Measurements from ENCODE around the gene MAPKAPK3. TPM values are rescaled to one million over a fixed set of nuclear protein-coding genes. Genes with fewer than 3 reads are reported as not detected.

MAPKAPK3 gene
- total RNA-seq, 1 donor, result 55.2 TPM

DNA sequence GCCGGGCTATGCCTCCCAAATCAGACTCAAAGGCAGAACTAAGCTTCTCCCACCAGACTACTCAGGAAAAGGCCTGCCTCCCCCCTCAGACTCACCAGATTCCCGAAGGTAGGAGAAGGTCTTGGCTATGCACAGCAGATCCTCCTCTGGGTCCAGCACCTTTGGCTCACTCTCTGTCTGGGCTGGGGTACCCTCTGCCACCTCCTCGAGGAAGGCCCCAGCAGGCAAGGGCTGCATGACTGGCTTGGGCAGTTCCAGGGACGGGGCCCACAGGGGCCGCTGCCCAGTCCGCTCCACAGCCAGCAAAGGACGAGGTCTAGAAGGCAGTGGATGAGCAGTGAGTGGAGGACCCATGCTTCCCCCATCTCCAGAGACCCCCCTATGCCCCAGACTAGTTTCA is 8.7 kb upstream of the MAPKAPK3 start:
- no peak for DNase-seq (ENCODE audit: low read depth)

DNA sequence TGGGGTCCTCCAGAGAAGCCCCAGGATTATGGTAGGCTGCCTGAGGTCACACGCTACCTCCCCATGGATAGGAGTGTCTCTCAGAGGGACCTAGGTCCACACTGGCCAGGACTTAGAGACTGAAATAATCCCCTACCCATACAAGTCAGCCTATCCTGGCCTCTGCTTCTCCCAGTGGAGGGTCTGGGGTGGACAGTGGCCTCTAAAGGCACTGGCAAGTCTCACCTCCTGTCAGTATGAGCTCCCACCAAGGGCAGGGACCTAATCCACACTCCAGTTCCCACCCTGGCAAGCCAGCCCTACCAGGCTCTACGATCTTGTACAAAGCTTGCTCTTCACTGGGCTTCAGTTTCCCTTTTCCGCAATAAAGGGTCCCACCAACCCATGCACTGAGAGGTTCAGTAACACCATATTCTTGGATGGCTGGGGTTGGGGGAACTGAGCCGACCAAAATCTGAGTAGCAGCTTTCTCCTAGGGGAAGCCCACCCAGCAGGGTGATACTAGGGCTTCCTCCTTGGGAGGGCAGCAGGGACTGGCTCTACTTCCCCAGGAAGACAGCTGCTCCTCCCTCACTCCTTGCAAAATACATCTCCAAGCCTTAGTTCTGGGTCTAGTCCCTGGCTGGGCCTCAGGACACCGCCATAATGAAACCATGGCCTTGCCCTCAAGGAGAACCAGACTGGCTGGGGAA is 7.7 kb upstream of the MAPKAPK3 start:
- no peak overlapping the region for H3K4me3 ChIP-seq (ENCODE audit: low read depth, low read length)
- TF ChIP-seq, protein P1, sequence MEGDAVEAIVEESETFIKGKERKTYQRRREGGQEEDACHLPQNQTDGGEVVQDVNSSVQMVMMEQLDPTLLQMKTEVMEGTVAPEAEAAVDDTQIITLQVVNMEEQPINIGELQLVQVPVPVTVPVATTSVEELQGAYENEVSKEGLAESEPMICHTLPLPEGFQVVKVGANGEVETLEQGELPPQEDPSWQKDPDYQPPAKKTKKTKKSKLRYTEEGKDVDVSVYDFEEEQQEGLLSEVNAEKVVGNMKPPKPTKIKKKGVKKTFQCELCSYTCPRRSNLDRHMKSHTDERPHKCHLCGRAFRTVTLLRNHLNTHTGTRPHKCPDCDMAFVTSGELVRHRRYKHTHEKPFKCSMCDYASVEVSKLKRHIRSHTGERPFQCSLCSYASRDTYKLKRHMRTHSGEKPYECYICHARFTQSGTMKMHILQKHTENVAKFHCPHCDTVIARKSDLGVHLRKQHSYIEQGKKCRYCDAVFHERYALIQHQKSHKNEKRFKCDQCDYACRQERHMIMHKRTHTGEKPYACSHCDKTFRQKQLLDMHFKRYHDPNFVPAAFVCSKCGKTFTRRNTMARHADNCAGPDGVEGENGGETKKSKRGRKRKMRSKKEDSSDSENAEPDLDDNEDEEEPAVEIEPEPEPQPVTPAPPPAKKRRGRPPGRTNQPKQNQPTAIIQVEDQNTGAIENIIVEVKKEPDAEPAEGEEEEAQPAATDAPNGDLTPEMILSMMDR (IDR thresholded peaks at IDR 0.05; ENCODE audit: insufficient read depth, low read length), result no peak
- DNase-seq (ENCODE audit: low read depth), result no peak

More for the DNA sequence above, 8.7 kb upstream of the MAPKAPK3 start:
- no peak overlapping the region for H3K4me3 ChIP-seq (ENCODE audit: low read depth, low read length)
- TF ChIP-seq, protein P1 (IDR thresholded peaks at IDR 0.05; ENCODE audit: insufficient read depth, low read length), result no peak

DNA sequence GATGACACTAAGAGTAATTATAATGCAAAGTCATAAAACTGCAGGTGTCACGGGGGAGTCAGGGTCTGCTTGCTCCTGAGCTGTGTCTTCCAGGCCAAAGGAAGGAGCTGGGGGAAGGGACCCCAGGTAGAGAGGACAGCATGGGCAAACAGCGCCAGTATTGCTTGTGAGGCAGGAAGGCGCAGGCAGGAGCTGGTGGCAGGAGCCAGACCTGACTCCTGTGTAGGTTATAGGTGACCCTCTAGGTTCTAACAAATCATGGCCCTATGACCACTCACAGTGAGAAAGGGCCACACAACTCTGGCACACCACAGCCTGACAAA is 7.2 kb upstream of the MAPKAPK3 start:
- DNase-seq (ENCODE audit: low read depth), result no peak
- TF ChIP-seq, protein P1 (IDR thresholded peaks at IDR 0.05; ENCODE audit: insufficient read depth, low read length), result no peak
- no peak overlapping the region for H3K4me3 ChIP-seq (ENCODE audit: low read depth, low read length)

DNA sequence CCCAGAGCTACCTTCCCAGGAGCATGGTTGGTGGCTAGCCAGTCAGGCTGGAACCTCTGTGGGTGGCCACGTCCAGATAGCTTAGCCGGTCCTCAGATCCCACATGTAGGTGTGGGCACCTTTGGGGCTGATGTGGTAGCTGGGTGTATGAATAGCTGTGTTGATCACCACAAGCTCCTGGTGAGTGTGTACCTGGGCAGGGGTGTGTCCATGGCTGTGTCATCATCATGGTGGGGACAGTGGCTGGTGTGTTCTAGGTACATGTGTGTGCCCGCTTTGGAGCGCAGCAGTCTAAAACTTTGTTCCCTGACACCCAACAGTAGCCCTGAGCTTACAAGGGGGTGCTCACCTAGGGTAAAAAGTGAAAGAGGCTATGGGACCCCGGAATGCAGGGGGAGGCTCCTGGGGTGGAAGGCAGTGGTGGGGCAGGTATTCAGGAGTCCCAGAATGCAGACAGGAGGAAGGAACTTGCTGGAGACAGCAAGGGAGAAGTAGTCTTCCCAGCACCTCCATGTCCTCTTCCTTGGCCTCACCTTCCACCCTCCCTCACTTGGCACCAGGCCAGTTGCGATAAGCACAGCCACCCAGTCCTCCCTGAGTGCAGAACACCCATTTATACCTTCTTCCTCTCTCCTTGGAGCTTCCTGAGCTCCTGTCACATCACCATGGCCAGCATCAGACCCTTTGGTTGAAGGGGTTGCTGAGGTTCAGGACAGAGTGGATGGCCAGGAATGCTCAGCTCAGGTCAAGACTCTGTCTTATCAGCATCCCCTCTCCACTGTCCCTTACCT is 6.6 kb upstream of the MAPKAPK3 start:
- TF ChIP-seq, protein P1 (IDR thresholded peaks at IDR 0.05; ENCODE audit: insufficient read depth, low read length), result no peak
- no peak for DNase-seq (ENCODE audit: low read depth)
- peak overlapping the region; percentile 85 for H3K4me3 ChIP-seq (ENCODE audit: low read depth, low read length)

DNA sequence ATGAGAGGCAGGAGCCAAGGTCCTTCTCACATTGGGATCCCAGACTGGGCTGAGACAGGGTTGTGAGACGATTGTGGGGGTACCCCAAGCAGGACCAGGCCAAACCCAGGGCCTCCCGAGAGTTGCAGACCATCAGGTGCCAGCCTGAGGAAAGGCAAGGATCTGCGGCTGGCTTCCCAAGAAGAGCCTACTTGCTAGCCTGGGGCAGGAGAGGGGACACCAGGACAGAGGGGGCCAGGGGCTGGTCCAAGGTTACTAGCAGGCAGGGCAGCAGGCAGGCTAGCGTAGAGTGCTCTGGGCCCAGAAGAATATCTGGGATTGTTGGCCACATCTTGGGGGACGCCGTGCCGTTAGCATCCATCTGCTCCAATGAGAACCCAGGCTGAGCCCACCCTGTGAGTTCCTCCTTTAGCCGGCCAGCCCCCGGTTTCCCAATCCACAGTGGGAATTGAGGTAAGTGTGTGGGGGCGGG is 5.9 kb upstream of the MAPKAPK3 start:
- TF ChIP-seq, protein P1 (IDR thresholded peaks at IDR 0.05; ENCODE audit: insufficient read depth, low read length), result no peak

DNA sequence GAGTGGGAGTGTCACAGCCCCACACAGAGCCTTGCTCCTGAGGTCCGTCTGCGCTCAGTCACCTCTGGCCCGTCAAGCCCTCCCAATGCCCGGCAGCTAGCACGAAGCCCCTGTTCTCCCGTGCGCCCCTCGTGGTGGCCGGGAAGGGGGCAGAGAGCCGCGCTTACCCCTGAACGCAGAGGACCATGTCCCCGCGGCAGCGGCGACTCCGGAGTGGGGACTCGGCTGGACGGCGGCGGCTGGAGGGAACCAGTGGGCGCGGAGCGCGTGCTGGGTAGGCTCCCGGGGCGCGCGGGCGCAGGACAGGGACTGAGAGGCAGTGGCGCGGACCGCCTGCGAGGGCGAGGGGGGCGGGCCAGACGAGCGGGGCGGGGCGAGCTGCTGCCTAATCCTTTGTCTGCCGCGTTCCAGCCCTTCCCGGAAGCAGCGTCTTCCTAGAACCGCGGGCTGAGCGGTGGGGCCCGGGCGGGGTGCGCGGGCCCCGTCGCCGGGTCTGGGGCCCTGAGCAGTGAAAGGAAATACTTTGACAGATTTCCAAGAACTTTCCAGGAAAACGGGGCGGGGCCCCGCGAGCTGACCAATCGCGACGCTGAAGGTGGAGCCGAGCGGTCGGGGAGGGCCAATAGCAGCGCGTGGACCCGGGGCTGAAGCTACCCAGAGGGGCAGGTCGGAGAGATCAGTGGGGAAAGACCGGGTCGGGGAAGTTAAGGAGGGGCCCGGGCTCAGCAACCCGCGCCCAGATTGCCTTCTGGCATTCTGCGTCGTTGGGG is 5.3 kb upstream of the MAPKAPK3 start, which contains the start of gene CISH:
Gene CISH, minus strand, starts transcription at position 311 of the 770 bp plus-strand sequence. Its CDS starts 124 bp downstream, at position 187.
- TF ChIP-seq, protein P1 (IDR thresholded peaks at IDR 0.05; ENCODE audit: insufficient read depth, low read length), result peak; percentile 58
- H3K4me3 ChIP-seq (ENCODE audit: low read depth, low read length), result peak within 1 kb of the TSS; percentile 85
- DNase-seq (ENCODE audit: low read depth), result peak; percentile 96

More for the DNA sequence above, 5.9 kb upstream of the MAPKAPK3 start:
- peak overlapping the region; percentile 85 for H3K4me3 ChIP-seq (ENCODE audit: low read depth, low read length)
- no peak for DNase-seq (ENCODE audit: low read depth)

Measured in fibroblast of the aortic adventitia (primary cell).